Heart left ventricle (tissue), 16 donors: ENCODE data around the gene NUP214. TPM values are rescaled to one million over a fixed set of nuclear protein-coding genes. Genes with fewer than 3 reads are reported as not detected.
"Not testable (repeated sequence)": the region's sequence is repeated elsewhere in the genome, so short reads cannot be mapped to it uniquely, and the experiment has no call there.

ENCODE experiments used
- ATAC-seq, 4 donors: fragments of 200-7000 bp; cut with Tn5 transposase; one replicate each; pipeline ENCODE4 v1.9.1; 2020 to 2022; ENCODE audit warnings: moderate library complexity in 4 of 4, mild to moderate bottlenecking in 3 of 4, moderate number of reproducible peaks in 1 of 4
- DNase-seq, 5 donors: peaks; one replicate each; pipeline ENCODE4 v3.0.0-alpha.2; 2020
- H3K27ac ChIP-seq, 12 donors: fragments of 200-600 bp; sonication (generic) in 4 of 12; one replicate each; pipeline versions ENCODE4 v1.5.0 to v1.8.0; 2016 to 2022; ENCODE audit warnings: mild to moderate bottlenecking in 2 of 12
- H3K27me3 ChIP-seq, 9 donors: fragments of 200-600 bp; sonication (generic) in 2 of 9; one replicate each; pipeline versions ENCODE4 v1.5.1 to v1.8.0; 2016 to 2022; ENCODE audit warnings: mild to moderate bottlenecking in 3 of 9
- H3K36me3 ChIP-seq, 9 donors: fragments of 200-600 bp; sonication (generic) in 2 of 9; one replicate each; pipeline versions ENCODE4 v1.5.0 to v1.8.0; 2018 to 2022; ENCODE audit warnings: mild to moderate bottlenecking in 2 of 9
- H3K4me1 ChIP-seq, 12 donors: fragments of 200-600 bp; sonication (generic) in 4 of 12; one replicate each; pipeline versions ENCODE4 v1.5.0 to v1.8.0; 2016 to 2022; ENCODE audit warnings: mild to moderate bottlenecking in 3 of 12
- H3K4me3 ChIP-seq, 12 donors: fragments of 200-600 bp; sonication (generic) in 4 of 12; one replicate each; pipeline versions ENCODE4 v1.5.0 to v1.8.0; 2017 to 2022; ENCODE audit warnings: mild to moderate bottlenecking in 9 of 12, moderate library complexity in 4 of 12
- H3K9me3 ChIP-seq, 12 donors: fragments of 200-600 bp; sonication (generic) in 4 of 12; one replicate each; pipeline versions ENCODE4 v1.5.0 to v1.8.0; 2016 to 2022; ENCODE audit warnings: mild to moderate bottlenecking in 1 of 12
- POLR2A ChIP-seq, 2 donors: fragments of 450-650 bp; IDR thresholded peaks; one replicate each; pipeline ENCODE4 v1.6.1; 2017; ENCODE audit warnings: antibody characterized with exemption in 2 of 2, mild to moderate bottlenecking in 2 of 2, moderate library complexity in 2 of 2
- WGBS, 4 donors: extraction: QIAGEN DNeasy Blood & Tissue Kit in 2 of 4; methylation state at CpG; one replicate each; pipeline versions ENCODE4 v1.1.5 to v1.1.7; 2013 to 2018; 5-methylcytosine and 5-hydroxymethylcytosine counted together
- intact Hi-C, 10 donors: fragments of 100-400 bp; cut with DNase I; formaldehyde crosslinking; loops; one replicate each; pipeline versions ENCODE4 v1.11.1 to v1.14.2; 2022
- polyA plus RNA-seq, 2 donors: library from polyadenylated mRNA; stranded (reverse); fragments of 200-250 nt; gene quantifications; one replicate each; pipeline ENCODE4 v1.2.3, GENCODE V29; 2013
- total RNA-seq, 9 donors: library from RNA; depleted of rRNA in 2 of 9; stranded (reverse); fragments of >200 nt in 2 of 9; fragmentation: NEBNext Ultra II Directional in 3 of 9; extraction: Animal tissue kit (Norgen Biotek cat#: 25700) in 3 of 9; gene quantifications; one replicate each; pipeline versions ENCODE4 v1.1.0 to v1.2.4, GENCODE V29; 2016 to 2023
- TF ChIP-seq, protein P1 (sequence below), 12 donors: fragments of 200-600 bp; sonication (generic) in 4 of 12; IDR thresholded peaks; one replicate each; pipeline versions ENCODE4 v1.5.0 to v1.8.0; 2018 to 2022; ENCODE audit warnings: antibody characterized with exemption in 12 of 12, mild to moderate bottlenecking in 5 of 12
- donor health status: ischemic (EF 13 %, LVEDD 7.1; RV severe dilation, severe dysfunction).
- donor health status: healthy with polysubstance abuse.
- donor health status: DM: no; HTN: yes; CAD: no.
- donor health status: DM: no; HTN: no; CAD: no.
- donor health status: ischemic (EF 25% LVEDD 6.9; RV normal size, moderate dysfunction).
- donor health status: ischemic (EF 25% LVEDD 5.7; RV mildly dilated, moderate dysfunction).
- donor health status: healthy.
- donor health status: DM: yes; HTN: yes; CAD: no.
- donor health status: ischemic (EF 35%, LVEDD 5.7; RV mildly dilated, moderate dysfunction).
- donor health status: nonischemic (EF 11% LVEDD 7.7; RV severe dilation, severe dysfunction).
- donor health status: DM: yes; HTN: yes; CAD: no.
- donor health status: PGD.
- donor health status: ischemic (EF 29% LVEDD 5.4; RV normal size, mild dysfunction).
- donor health status: nonischemic (EF 23%, LVEDD 6.1; RV moderate dilation, normal function).

NUP214 gene
- total and polyA plus RNA-seq, 11 donors = 13.7 to 45.1 (median 23.6) TPM

DNA sequence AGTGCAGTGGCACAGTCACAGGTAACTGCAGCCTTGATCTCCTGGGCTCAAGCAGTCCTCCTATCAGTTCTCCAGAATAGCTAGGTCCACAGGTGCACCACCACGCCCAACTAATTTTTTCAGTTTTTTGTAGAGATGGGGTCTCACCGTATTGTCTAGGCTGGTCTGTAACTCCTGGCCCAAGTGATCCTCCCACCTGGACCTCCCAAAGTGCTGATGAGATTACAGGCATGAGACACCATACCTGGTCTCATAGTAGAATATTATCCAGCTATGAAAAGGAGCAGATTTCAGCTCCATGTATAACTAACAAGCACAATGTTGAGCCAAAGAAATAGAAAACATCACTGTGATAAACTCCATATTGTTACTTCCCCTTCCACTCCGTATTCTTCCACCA lies 81.1 kb downstream of the NUP214 start:
- Histone ChIP-seq H3K36me3 (peaks cover 0 to 92% (median 74%) of the 10 kb centered on the region in 9 donors), H3K27ac (no peak overlapping the region), H3K9me3 (peaks cover 0 to 10% (median under 1%) of the 10 kb centered on the region in 12 donors), H3K27me3 (no peaks in the 10 kb centered on the region), H3K4me3 (no peak overlapping the region), H3K4me1 (peaks cover 0 to 4% (median 0%) of the 10 kb centered on the region in 12 donors)
- ATAC-seq = no peak
- WGBS, 4 donors = 94 to 97% (median 95%) methylated on average over 3 of the region's 3 CpGs
- DNase-seq = no peak
- TF ChIP-seq, protein P1, sequence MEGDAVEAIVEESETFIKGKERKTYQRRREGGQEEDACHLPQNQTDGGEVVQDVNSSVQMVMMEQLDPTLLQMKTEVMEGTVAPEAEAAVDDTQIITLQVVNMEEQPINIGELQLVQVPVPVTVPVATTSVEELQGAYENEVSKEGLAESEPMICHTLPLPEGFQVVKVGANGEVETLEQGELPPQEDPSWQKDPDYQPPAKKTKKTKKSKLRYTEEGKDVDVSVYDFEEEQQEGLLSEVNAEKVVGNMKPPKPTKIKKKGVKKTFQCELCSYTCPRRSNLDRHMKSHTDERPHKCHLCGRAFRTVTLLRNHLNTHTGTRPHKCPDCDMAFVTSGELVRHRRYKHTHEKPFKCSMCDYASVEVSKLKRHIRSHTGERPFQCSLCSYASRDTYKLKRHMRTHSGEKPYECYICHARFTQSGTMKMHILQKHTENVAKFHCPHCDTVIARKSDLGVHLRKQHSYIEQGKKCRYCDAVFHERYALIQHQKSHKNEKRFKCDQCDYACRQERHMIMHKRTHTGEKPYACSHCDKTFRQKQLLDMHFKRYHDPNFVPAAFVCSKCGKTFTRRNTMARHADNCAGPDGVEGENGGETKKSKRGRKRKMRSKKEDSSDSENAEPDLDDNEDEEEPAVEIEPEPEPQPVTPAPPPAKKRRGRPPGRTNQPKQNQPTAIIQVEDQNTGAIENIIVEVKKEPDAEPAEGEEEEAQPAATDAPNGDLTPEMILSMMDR (IDR thresholded peaks at IDR 0.05) = no peak
- intact Hi-C loops = no loop called here

- ATAC-seq = not testable (repeated sequence)
- 94 to 100% (median 94%) methylated on average over 4 of the region's 4 CpGs for WGBS, 4 donors
- H3K36me3 ChIP-seq = peaks cover 0 to 56% (median 34%) of the 10 kb centered on the region in 9 donors
Observed at GRCh38 chr9:131211920-131212319, 86.5 kb downstream of the NUP214 start.

GRCh38 chr9:131214286-131214856 lies 89.0 kb downstream of the NUP214 start:
- TF ChIP-seq, protein P1 (IDR thresholded peaks at IDR 0.05) = no peak
- no peak for TF ChIP-seq POLR2A (IDR thresholded peaks at IDR 0.05)
- Histone ChIP-seq H3K27me3 (no peaks in the 10 kb centered on the region), H3K4me3 (no peak overlapping the region), H3K27ac (peak overlapping the region in 3 of 12 donors; percentile 8 to 21 (median 17)), H3K4me1 (peaks cover 0 to 27% (median 14%) of the 10 kb centered on the region in 12 donors), H3K9me3 (peaks cover 0 to 23% (median 8%) of the 10 kb centered on the region in 12 donors), H3K36me3 (peaks cover 0 to 45% (median 28%) of the 10 kb centered on the region in 9 donors)
- DNase-seq (no peak), ATAC-seq (peak in 2 of 4 donors; percentile 29 to 54)
- WGBS, 4 donors = 54 to 67% (median 57%) methylated on average over 7 of the region's 7 CpGs
- intact Hi-C loops = no loop called here

More at GRCh38 chr9:131211920-131212319, 86.5 kb downstream of the NUP214 start:
- H3K4me3 ChIP-seq, DNase-seq, H3K27ac ChIP-seq, H3K27me3 ChIP-seq, intact Hi-C loops: not testable (repeated sequence)
- H3K4me1 ChIP-seq = peaks cover 0 to 22% (median 14%) of the 10 kb centered on the region in 12 donors
- H3K9me3 ChIP-seq = peaks cover 0 to 23% (median 8%) of the 10 kb centered on the region in 12 donors

GRCh38 chr9:131214876-131215275 lies 89.5 kb downstream of the NUP214 start:
- ATAC-seq = no peak
- Histone ChIP-seq H3K36me3 (peaks cover 0 to 44% (median 28%) of the 10 kb centered on the region in 9 donors), H3K4me1 (peaks cover 0 to 27% (median 14%) of the 10 kb centered on the region in 12 donors), H3K27me3 (no peaks in the 10 kb centered on the region), H3K27ac (peak overlapping the region in 4 of 12 donors; percentile 8 to 21 (median 12)), H3K4me3 (no peak overlapping the region), H3K9me3 (peaks cover 0 to 23% (median 8%) of the 10 kb centered on the region in 12 donors)
- intact Hi-C loops = no loop called here
- 30 to 49% (median 39%) methylated on average over 4 of the region's 4 CpGs for WGBS, 4 donors
- TF ChIP-seq, protein P1 (IDR thresholded peaks at IDR 0.05) = no peak
- TF ChIP-seq POLR2A (IDR thresholded peaks at IDR 0.05) = no peak
- no peak for DNase-seq
